Sigmoid colon (tissue), 3 donors: ENCODE measurements around the gene LIG3.

ENCODE experiments used
- CTCF ChIP-seq, 4 experiments: fragments of 450-650 bp in 3 of 4; fragments of 200-600 bp in 1 of 4; IDR thresholded peaks; one replicate each; pipeline ENCODE4 v1.5.1; 2016 to 2019; ENCODE audit warnings: antibody characterized with exemption in 4 of 4, mild to moderate bottlenecking in 3 of 4, moderate library complexity in 2 of 4
- POLR2A ChIP-seq, 2 donors: fragments of 450-650 bp; IDR thresholded peaks; one replicate each; pipeline ENCODE4 v1.6.1; 2016; ENCODE audit warnings: antibody characterized with exemption in 2 of 2, mild to moderate bottlenecking in 2 of 2, moderate library complexity in 2 of 2

DNA sequence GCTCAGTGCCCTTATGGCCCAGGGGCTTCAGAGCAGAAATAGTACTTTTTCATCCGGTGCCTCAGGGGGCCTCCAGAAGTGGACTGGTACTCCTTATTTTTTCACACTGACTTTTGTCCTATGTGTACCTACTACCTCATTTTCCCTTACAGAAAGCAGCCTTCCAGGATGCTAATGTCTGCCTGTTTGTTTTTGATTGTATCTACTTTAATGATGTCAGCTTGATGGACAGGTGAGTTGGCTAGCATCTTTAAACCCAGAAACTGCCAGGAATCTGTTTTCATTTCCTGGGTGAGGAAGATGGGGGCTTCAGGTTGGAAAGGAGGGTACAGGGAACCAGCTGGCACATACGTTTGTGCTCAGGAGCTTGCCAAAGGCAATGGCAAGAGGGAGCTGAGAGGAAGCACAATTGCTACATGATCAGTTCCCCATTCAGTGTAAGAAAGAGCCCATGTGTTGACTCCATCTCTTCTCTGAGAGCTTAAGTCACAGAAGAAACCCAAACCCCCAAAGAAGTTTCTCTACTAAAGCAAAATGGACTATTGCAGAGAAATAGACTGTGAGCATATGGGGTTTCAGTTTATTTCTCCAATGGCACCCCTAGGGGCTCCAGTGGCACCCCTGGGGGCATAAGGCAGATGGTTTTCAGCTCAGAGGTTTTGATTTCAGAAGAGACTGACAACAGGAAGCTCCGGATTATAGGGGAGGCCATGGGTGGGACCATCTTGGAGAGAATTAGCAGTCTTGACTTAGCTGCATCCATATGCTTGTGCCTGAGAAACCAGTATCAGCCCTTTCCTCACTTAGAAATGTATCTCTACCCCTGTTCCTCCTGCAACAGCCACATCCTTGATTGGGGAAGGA is 16.3 kb downstream of the LIG3 start:
- TF ChIP-seq CTCF (IDR thresholded peaks at IDR 0.05) (no peak), POLR2A (IDR thresholded peaks at IDR 0.05) (no peak)
